GM23248 (cell line): ENCODE measurements around the gene SLC25A21. TPM values are rescaled to one million over a fixed set of nuclear protein-coding genes. Genes with fewer than 3 reads are reported as not detected.

Source experiments
- DNase-seq: peaks from one replicate; pipeline ENCODE4 v3.0.0-alpha.2; 2015
- H2AFZ ChIP-seq: fragments of 200-600 bp; sonication (generic); 2 replicates; pipeline ENCODE4 v1.6.1; 2016; ENCODE audit warnings: antibody characterized with exemption
- H3F3A ChIP-seq: fragments of 200-600 bp; sonication (generic); 2 replicates; pipeline ENCODE4 v1.6.1; 2016; ENCODE audit warnings: mild to moderate bottlenecking, antibody characterized with exemption, mixed run types; ENCODE audit not compliant: insufficient read depth
- H3K27ac ChIP-seq: fragments of 200-600 bp; sonication (generic); 2 replicates; pipeline ENCODE4 v1.5.1; 2016; ENCODE audit warnings: mild to moderate bottlenecking
- H3K27me3 ChIP-seq: fragments of 200-600 bp; sonication (generic); replicated peaks from 2 replicates; pipeline ENCODE4 v1.6.1; 2016; ENCODE audit warnings: mild to moderate bottlenecking; ENCODE audit not compliant: insufficient read depth
- H3K36me3 ChIP-seq: fragments of 200-600 bp; sonication (generic); 2 replicates; pipeline ENCODE4 v1.6.1; 2016; ENCODE audit warnings: low read depth, mild to moderate bottlenecking
- H3K4me1 ChIP-seq: fragments of 200-600 bp; sonication (generic); 2 replicates; pipeline ENCODE4 v1.6.1; 2016; ENCODE audit warnings: mild to moderate bottlenecking; ENCODE audit not compliant: insufficient read depth
- H3K4me2 ChIP-seq: fragments of 200-600 bp; sonication (generic); one replicate; pipeline ENCODE4 v1.6.1; 2016; ENCODE audit warnings: mild to moderate bottlenecking; ENCODE audit not compliant: unreplicated experiment
- H3K4me3 ChIP-seq: fragments of 200-600 bp; sonication (generic); 2 replicates; pipeline ENCODE4 v1.5.1; 2016; ENCODE audit warnings: mild to moderate bottlenecking
- H3K79me2 ChIP-seq: fragments of 200-600 bp; sonication (generic); 2 replicates; pipeline ENCODE4 v1.6.1; 2016; ENCODE audit warnings: mild to moderate bottlenecking; ENCODE audit not compliant: insufficient read depth
- H3K9ac ChIP-seq: fragments of 200-600 bp; sonication (generic); 2 replicates; pipeline ENCODE4 v1.6.1; 2016; ENCODE audit warnings: mild to moderate bottlenecking
- H3K9me2 ChIP-seq: fragments of 200-600 bp; sonication (generic); 2 replicates; pipeline ENCODE4 v1.6.1; 2016; ENCODE audit warnings: mixed run types, mild to moderate bottlenecking, moderate library complexity; ENCODE audit not compliant: insufficient read depth
- H3K9me3 ChIP-seq: fragments of 200-600 bp; sonication (generic); one replicate; pipeline ENCODE4 v1.6.1; 2017; ENCODE audit warnings: low read depth
- H4K20me1 ChIP-seq: fragments of 200-600 bp; sonication (generic); 2 replicates; pipeline ENCODE4 v1.6.0; 2016; ENCODE audit not compliant: insufficient read depth
- EZH2 ChIP-seq: fragments of 200-600 bp; sonication (generic); IDR thresholded peaks from 2 replicates; pipeline ENCODE4 v1.6.1; 2018; ENCODE audit warnings: antibody characterized with exemption, mild to moderate bottlenecking; ENCODE audit not compliant: insufficient read depth, poor library complexity, severe bottlenecking
- EZH2phosphoT487 ChIP-seq: fragments of 200-600 bp; sonication (generic); IDR thresholded peaks from 2 replicates; pipeline ENCODE4 v1.6.1; 2018; ENCODE audit warnings: antibody characterized with exemption, moderate library complexity, mild to moderate bottlenecking, low read depth; ENCODE audit not compliant: insufficient read depth
- WGBS, 2 experiments: methylation state at CpG; one replicate each; pipeline ENCODE4 v1.1.6; 2015 to 2017; ENCODE audit warnings: low lambda C conversion rate in 2 of 2, low coverage in 1 of 2; ENCODE audit errors: missing lambda C conversion rate in 2 of 2; 5-methylcytosine and 5-hydroxymethylcytosine counted together
- in situ Hi-C: fragments of 300-500 bp; cut with MboI; formaldehyde crosslinking; loops from 2 replicates; pipeline ENCODE4 v1.15.0; 2020
- polyA plus RNA-seq: library from polyadenylated mRNA; unstranded; fragments of >200 nt; fragmentation: Nextera tagmentation; extraction: Ambion mirVana; gene quantifications from 2 replicates; pipeline ENCODE4 v1.2.1, GENCODE V29; 2016
- total RNA-seq: library from RNA; depleted of rRNA; stranded (reverse); fragments of >200 nt; shearing (Covaris generic); gene quantifications from 2 replicates; pipeline ENCODE4 v1.2.3, GENCODE V29; 2014

Gene SLC25A21
- total and polyA plus RNA-seq, 2 experiments from 2014 or later = 0.26 TPM; not detected in 1

DNA sequence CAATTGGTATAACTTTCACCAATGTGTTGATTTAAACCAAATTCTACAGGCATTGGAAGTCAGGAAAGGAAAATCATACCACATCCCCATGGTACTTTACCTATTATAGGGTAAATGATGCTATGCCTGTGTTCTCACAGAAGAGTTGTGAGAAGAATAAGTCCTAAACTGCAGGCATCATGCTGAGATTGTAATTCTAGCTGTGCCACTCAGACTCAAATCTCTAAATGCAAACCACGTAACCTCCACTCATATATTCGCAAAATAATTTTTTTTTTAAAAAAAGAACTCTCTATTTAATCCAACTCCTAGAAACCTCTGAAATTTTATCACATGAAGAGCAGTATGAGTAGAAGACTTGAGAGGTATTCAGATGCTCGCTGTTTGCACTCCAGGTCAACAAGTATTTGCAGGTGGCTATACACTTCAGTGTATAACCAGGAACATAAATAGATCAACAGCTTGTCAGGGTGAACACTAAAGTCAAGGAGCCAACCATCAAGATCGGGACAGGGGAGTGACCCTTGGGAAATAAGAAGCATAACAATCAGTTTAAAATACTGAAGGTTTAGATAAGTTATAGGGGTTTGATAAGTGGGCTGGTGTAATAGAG is 110.1 kb downstream of the SLC25A21 start:
- Histone ChIP-seq H3K9ac (no peak overlapping the region), H3K4me1 (peaks cover 4% of the 10 kb centered on the region; the same call in 1 of the 2 replicates), H3K27me3 (no peaks in the 10 kb centered on the region), H4K20me1 (no peaks in the 10 kb centered on the region), H3K4me3 (no peak overlapping the region), H2AFZ (no peak overlapping the region), H3K9me2 (no peaks in the 10 kb centered on the region), H3K79me2 (no peaks in the 10 kb centered on the region), H3K9me3 (no peaks in the 10 kb centered on the region), H3K36me3 (no peaks in the 10 kb centered on the region), H3F3A (no peaks in the 10 kb centered on the region), H3K27ac (no peak overlapping the region), H3K4me2 (no peak overlapping the region)
- WGBS, 2 experiments = 94 to 97% methylated on average over 4 of the region's 4 CpGs
- DNase-seq = no peak
- TF ChIP-seq EZH2phosphoT487 (no peak), EZH2 (no peak)
- in situ Hi-C loops = no loop called here

DNA sequence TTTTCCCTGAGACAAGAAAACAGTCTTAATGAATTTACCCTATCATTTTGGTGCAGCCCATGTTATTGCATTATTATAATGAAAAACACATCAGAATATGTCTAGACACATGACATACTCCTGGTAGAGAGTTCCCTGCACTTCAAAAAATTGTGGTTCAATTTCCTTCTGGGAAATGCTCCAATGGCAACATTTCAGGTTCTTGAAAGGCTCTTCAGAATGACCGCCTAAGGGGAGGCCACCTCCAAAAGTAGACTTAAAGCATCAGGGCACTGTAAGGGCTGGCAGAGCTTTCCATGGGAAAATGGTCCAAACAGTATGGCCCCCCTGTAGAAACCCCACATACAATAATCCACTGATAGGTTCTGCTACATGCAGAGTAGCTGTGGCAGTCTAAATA is 110.7 kb downstream of the SLC25A21 start:
- no peaks in the 10 kb centered on the region for H3K9me3 ChIP-seq
- no peaks in the 10 kb centered on the region for H4K20me1 ChIP-seq
- in situ Hi-C loops = no loop called here
- no peak for TF ChIP-seq EZH2phosphoT487
- DNase-seq = no peak
- no peak overlapping the region for H3K9ac ChIP-seq
- no peak overlapping the region for H3K4me3 ChIP-seq
- no peaks in the 10 kb centered on the region for H3K36me3 ChIP-seq
- H3K27ac ChIP-seq = no peak overlapping the region
- H3K9me2 ChIP-seq = no peaks in the 10 kb centered on the region
- H3K27me3 ChIP-seq = no peaks in the 10 kb centered on the region
- H3K4me1 ChIP-seq = peaks cover 10% of the 10 kb centered on the region; the same call in 1 of the 2 replicates
- no peaks in the 10 kb centered on the region for H3K79me2 ChIP-seq
- 56 to 57% methylated on average over 1 of the region's 1 CpG for WGBS, 2 experiments
- peaks cover 4% of the 10 kb centered on the region; the same call in 1 of the 2 replicates for H3F3A ChIP-seq
- H3K4me2 ChIP-seq = no peak overlapping the region
- no peak overlapping the region for H2AFZ ChIP-seq

DNA sequence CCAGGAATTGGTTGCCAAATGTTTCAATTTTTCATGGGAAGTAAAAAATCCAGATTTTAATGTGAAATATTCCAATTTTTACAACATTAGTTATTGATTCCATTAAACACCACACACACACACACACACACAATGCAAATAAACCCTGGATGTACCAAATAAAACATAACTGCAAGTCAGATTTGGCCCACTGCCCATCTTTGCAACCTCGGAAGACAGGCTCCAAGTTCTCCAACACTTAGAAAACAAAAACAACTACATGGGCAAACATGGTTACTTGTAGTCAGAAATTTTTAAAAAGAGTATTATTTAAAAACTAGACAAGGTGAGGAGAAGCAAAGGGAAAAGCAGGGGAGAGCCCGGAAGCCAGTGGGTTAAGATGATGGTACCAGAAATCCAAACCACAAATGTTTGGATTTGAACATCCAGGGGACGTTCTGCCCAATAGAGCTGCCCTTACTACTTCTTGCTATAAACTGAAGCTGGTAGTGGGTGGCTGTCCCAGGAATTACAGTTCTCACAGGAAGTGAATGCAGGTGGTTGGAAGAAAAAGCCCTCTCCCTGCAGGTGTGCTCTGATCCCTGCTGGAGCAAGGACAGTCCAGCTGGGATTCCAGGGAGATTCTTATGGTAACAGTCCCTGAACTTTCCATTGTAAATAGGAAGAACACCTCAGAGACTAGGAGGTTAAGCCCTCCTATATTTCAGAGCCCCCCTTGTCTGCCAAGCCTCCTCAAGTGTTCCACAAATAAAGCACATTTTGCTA is 111.7 kb downstream of the SLC25A21 start:
- H3F3A ChIP-seq = peaks cover 6% of the 10 kb centered on the region; the same call in 1 of the 2 replicates
- no peak for DNase-seq
- no peaks in the 10 kb centered on the region for H4K20me1 ChIP-seq
- H3K4me2 ChIP-seq = no peak overlapping the region
- H3K9ac ChIP-seq = no peak overlapping the region
- TF ChIP-seq EZH2phosphoT487 (no peak), EZH2 (no peak)
- H3K4me1 ChIP-seq = peaks cover 13% of the 10 kb centered on the region; the same call in 1 of the 2 replicates
- in situ Hi-C loops = no loop called here
- H3K27me3 ChIP-seq = no peaks in the 10 kb centered on the region
- H3K4me3 ChIP-seq = no peak overlapping the region
- no peaks in the 10 kb centered on the region for H3K9me2 ChIP-seq
- no peaks in the 10 kb centered on the region for H3K36me3 ChIP-seq
- WGBS, 2 experiments = 63 to 66% methylated on average over 3 of the region's 3 CpGs
- no peaks in the 10 kb centered on the region for H3K79me2 ChIP-seq
- H3K27ac ChIP-seq = no peak overlapping the region
- H3K9me3 ChIP-seq = no peaks in the 10 kb centered on the region
- no peak overlapping the region for H2AFZ ChIP-seq

DNA sequence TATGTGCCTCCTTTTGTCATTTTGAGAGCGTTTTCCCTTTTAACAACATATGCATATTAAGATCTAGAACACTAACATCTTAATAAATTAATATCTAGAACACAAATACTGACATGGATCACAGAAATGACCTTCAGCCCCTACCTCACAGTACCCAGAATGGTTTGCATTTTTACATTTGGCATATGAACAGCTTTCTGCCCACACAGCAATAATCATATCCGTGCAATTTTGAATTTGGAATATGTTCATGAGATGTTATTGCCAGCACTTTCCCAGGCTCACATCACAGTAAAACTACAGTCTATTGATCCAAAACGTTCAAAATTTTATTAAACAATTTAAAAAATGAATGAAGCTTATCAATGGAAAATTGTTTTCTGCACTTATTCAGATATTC is 114.6 kb downstream of the SLC25A21 start:
- WGBS, 2 experiments = 48 to 49% methylated on average over 3 of the region's 3 CpGs
- Histone ChIP-seq H3K27ac (no peak overlapping the region), H3K9me2 (no peaks in the 10 kb centered on the region), H3K9me3 (peaks cover 4% of the 10 kb centered on the region), H3K27me3 (no peaks in the 10 kb centered on the region), H2AFZ (no peak overlapping the region), H3K4me2 (no peak overlapping the region), H3K4me1 (peaks cover 13% of the 10 kb centered on the region; the same call in 1 of the 2 replicates), H3F3A (peaks cover 6% of the 10 kb centered on the region; the same call in 1 of the 2 replicates), H3K79me2 (no peaks in the 10 kb centered on the region), H3K36me3 (no peaks in the 10 kb centered on the region), H3K4me3 (no peak overlapping the region), H3K9ac (no peak overlapping the region), H4K20me1 (no peaks in the 10 kb centered on the region)
- in situ Hi-C loops = no loop called here
- TF ChIP-seq EZH2 (no peak), EZH2phosphoT487 (no peak)
- DNase-seq = no peak
